Hepatocyte (in vitro differentiated cells): ENCODE data around the gene SDK1.

ENCODE experiments used
- CTCF ChIP-seq: fragments of 200-600 bp; sonication (generic); IDR thresholded peaks from 2 replicates; pipeline ENCODE4 v1.5.1; 2016; ENCODE audit warnings: antibody characterized with exemption, mild to moderate bottlenecking; ENCODE audit not compliant: poor library complexity
- EZH2 ChIP-seq: fragments of 200-600 bp; sonication (generic); IDR thresholded peaks from 2 replicates; pipeline ENCODE4 v1.6.1; 2016; ENCODE audit warnings: antibody characterized with exemption, mild to moderate bottlenecking, borderline replicate concordance
- EZH2phosphoT487 ChIP-seq: fragments of 200-600 bp; sonication (generic); IDR thresholded peaks from one replicate; pipeline ENCODE4 v1.6.1; 2018; ENCODE audit warnings: antibody characterized with exemption, mild to moderate bottlenecking, low read depth, moderate library complexity; ENCODE audit not compliant: unreplicated experiment, severe bottlenecking

- TF ChIP-seq EZH2phosphoT487 = no peak
- TF ChIP-seq CTCF = no peak
- TF ChIP-seq EZH2 = no peak
Measured at GRCh38 chr7:4065190-4065589, 764.1 kb downstream of the SDK1 start.
